ENCODE measurements around the gene FIGNL2.
"Not testable (repeated sequence)": the region's sequence is repeated elsewhere in the genome, so short reads cannot be mapped to it uniquely, and the experiment has no call there.

DNA sequence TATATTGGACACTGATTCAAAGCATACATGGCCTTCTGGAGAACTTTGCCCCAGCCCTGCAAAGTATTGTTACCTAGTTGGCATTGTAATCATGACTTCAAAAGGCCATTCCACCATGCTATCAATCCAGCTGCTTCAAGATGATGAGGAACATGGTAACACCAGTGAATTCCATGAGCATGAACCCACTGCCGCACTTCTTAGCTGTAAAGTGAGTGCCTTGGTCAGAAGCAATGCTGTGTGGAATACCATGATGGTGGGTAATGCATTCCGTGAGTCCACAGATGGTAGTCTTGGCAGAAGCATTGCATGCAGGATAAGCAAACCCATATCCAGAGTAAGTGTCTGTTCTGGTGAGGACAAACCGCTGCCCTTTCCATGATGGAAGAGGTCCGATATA lies 50.5 kb downstream of the FIGNL2 start:
- not testable (repeated sequence) for TF ChIP-seq U2AF1 (optimal IDR thresholded peaks at IDR 0.05; ENCODE audit: low read depth, low read length); NCOA1 (CRISPR knock-in tag; IDR thresholded peaks at IDR 0.05); DNMT1 (CRISPR knock-in tag; IDR thresholded peaks at IDR 0.05); GFI1 (CRISPR knock-in tag; IDR thresholded peaks at IDR 0.05; ENCODE audit: borderline replicate concordance); CCAR2 (optimal IDR thresholded peaks at IDR 0.05; ENCODE audit: low read depth, low read length); HMGA1 (CRISPR knock-in tag; conservative IDR thresholded peaks at IDR 0.05); SUZ12 (IDR thresholded peaks at IDR 0.05; ENCODE audit: low read depth, low read length); RAD51 (IDR thresholded peaks at IDR 0.05; ENCODE audit: borderline replicate concordance); REST (IDR thresholded peaks at IDR 0.05; ENCODE audit: borderline replicate concordance in 1 of 2, low read depth in 1 of 2, low read length in 2 of 2); NAIF1 (CRISPR knock-in tag; IDR thresholded peaks at IDR 0.05; ENCODE audit: borderline replicate concordance); RAD21 (CRISPR knock-in tag; IDR thresholded peaks at IDR 0.05); TCF7L2 (IDR thresholded peaks at IDR 0.05; ENCODE audit: low read depth, low read length)
- TF ChIP-seq, protein P1, sequence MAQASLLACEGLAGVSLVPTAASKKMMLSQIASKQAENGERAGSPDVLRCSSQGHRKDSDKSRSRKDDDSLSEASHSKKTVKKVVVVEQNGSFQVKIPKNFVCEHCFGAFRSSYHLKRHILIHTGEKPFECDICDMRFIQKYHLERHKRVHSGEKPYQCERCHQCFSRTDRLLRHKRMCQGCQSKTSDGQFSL (CRISPR knock-in tag; IDR thresholded peaks at IDR 0.05) = not testable (repeated sequence)
- TF ChIP-seq, protein P2, sequence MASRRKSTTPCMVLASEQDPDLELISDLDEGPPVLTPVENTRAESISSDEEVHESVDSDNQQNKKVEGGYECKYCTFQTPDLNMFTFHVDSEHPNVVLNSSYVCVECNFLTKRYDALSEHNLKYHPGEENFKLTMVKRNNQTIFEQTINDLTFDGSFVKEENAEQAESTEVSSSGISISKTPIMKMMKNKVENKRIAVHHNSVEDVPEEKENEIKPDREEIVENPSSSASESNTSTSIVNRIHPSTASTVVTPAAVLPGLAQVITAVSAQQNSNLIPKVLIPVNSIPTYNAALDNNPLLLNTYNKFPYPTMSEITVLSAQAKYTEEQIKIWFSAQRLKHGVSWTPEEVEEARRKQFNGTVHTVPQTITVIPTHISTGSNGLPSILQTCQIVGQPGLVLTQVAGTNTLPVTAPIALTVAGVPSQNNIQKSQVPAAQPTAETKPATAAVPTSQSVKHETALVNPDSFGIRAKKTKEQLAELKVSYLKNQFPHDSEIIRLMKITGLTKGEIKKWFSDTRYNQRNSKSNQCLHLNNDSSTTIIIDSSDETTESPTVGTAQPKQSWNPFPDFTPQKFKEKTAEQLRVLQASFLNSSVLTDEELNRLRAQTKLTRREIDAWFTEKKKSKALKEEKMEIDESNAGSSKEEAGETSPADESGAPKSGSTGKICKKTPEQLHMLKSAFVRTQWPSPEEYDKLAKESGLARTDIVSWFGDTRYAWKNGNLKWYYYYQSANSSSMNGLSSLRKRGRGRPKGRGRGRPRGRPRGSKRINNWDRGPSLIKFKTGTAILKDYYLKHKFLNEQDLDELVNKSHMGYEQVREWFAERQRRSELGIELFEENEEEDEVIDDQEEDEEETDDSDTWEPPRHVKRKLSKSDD (CRISPR knock-in tag; IDR thresholded peaks at IDR 0.05; ENCODE audit: low read depth) = not testable (repeated sequence)

Measured in HepG2 (cell line).